SK-N-DZ (cell line): ENCODE data around the gene LAMA5.

Experiments
- DNase-seq: peaks from one replicate; pipeline ENCODE4 v3.0.0-alpha.2; 2015; ENCODE audit warnings: low spot score

LAMA5 gene

DNA sequence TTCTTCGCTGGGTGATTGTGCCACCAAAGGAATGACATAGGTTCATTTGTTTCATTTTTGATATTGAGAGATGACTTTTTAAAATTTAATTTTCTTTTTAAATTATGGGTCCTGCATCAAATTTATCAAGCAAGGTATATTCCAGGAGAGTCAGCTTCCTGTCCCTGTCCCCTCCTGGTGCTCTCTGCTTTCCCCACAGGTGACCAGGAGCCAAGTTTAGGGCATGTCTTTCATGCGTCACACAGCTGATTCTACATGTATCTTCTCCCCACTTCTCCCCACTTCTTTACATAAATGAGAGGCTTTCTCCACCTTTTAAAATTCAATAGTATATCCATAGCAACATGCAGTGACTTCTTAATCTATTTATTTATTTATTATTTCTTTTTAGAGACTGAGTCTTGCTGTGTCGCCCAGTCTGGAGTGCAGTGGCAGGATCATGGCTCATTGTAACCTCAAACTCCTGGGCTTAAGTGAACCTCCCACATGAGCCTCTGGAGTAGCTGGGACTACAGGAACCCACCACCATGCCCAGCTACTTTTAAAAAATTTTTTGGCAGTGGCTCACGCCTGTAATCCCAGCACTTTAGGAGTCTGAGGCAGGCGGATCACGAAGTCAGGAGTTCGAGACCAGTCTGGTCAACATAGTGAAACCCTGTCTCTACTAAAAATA lies 98.7 kb downstream of the LAMA5 start:
- DNase-seq, result no peak

DNA sequence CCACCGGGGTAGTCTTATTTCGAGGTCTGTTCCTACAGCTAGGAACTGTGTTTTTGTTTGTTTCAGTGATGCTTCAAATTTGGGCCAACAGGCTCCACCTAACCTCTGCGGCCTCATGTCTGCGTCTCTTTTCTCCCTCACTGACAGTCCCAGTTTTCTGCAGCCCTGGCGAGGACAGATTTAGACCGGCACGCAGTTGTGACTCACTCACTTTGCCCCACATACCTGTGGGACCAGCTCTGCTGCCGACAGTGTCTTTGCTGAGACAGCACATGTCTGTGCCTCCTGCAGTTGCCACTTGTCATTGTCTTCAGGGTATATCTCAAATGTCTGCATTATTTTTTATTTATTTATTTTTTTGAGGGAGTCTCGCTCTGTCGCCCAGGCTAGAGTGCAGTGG lies 99.6 kb downstream of the LAMA5 start:
- DNase-seq, result no peak

DNA sequence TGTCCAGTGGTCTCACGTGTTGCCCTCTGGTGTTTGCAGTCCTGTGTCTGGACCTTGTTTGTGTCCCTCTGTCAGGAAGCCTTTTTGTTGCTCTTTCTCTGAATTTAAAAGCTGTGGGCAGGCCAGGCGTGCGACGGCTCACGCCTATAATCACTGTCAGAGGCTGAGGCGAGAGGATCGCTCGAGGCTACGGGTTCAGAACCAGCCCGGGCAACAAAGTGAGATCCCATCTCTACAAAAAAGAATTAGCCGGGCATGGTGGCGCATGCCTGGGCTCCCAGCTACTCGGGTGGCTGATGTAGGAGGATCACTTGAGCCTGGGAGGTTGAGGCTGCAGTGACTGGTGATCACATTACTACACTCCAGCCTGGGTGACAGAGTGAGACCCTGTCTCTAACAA lies 100.3 kb downstream of the LAMA5 start:
- no peak for DNase-seq

DNA sequence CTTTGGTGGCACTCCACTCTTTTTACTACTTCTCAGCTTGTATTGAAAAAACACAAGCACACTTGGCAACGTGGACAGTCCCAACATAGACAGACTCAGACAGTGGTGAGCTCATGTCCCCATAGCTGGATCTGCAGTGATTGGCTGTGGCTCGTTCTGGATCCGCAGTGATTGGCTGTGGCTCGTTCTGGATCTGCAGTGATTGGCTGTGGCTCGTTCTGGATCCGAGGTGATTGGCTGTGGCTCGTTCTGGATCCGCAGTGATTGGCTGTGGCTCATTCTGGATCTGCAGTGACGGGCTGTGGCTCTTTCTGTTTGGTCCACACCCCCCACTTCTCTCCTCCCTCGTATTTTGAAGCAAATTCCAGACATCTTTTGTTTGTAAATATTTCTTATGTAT lies 100.8 kb downstream of the LAMA5 start:
- no peak for DNase-seq

DNA sequence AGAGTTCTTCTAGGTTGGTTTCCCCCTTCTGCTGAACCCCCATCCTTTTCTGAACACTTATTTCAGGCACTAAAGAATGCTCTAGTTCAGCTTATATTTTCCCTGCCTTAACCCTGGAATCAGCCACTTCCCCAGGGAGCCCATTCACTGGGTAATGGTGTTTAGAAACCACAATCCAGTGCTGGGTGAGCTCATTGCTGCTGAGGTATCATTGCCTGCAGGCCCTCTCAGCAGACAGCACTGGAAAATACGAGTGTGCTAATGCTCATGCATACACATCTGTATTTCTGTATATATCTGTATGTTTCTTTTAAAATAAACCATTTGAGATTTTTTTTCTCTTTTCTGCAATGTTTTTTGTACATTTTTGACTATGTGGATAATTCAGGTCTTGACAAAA lies 101.7 kb downstream of the LAMA5 start:
- no peak for DNase-seq

DNA sequence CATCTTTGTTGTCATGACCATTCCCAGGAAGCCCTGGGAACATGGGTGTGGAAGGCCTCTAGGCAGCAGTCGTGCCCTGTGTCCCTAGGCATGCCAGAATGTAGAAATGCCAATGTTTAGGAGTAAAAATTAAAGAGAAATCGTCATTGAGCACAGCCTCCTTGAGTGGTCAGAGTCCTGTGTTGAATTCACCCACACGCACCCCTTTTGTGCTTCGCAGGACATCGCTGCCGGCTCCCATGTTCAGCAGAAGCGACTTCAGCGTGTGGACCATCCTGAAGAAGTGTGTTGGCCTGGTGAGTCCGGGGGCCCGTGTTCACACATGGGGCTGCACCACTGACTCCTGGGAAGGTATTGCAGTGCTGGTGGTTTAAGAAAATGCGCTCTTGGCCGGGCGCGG lies 103.7 kb downstream of the LAMA5 start:
- DNase-seq, result no peak

DNA sequence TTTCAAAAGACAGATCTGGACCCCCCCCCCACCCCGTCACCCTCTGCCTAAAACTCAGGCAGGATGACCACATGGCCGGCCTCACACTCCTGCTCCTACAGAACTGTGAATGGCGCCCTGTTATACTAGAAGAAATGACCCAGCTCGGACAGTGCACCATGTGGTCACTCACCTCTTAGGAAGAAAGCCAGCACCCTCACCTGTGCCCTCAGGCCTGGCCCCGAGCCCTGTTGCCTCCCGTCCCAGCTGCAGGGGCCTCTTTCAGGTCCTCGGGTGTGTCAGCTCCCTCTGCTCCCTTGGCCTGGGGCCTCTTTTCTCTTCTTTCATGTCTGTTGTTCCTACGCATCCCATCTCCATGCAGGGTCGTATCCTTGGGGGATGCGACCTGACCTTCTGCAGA lies 105.0 kb downstream of the LAMA5 start:
- DNase-seq, result no peak

DNA sequence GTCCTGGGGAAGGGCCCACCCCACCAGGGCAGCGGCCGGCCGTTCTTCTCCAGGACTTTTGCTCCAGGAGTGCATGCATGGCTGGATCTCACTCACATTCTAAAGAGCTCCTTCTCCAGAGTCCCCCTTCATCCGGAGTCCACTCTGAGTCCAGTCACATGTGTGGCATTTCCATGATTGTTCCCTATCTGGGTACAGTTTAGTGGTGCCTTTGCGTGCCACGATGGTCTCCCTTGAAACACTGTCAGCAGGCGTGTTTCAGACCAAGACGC lies 107.9 kb downstream of the LAMA5 start:
- DNase-seq, result no peak
